Urinary bladder (tissue), 4 donors: ENCODE results near the gene SPAG9. TPM values are rescaled to one million over a fixed set of nuclear protein-coding genes. Genes with fewer than 3 reads are reported as not detected.
"Not testable (repeated sequence)": the region's sequence is repeated elsewhere in the genome, so short reads cannot be mapped to it uniquely, and the experiment has no call there.

ENCODE experiments used
- DNase-seq: peaks from one replicate; pipeline ENCODE4 v3.0.0-alpha.2; 2015; ENCODE audit errors: extremely low spot score
- H3K27ac ChIP-seq: one replicate; pipeline ENCODE4 v1.5.1; 2013; ENCODE audit warnings: low read depth, mild to moderate bottlenecking, moderate library complexity
- H3K36me3 ChIP-seq: one replicate; pipeline ENCODE4 v1.6.1; 2013; ENCODE audit warnings: mild to moderate bottlenecking, moderate library complexity; ENCODE audit not compliant: insufficient read depth
- H3K4me1 ChIP-seq: one replicate; pipeline ENCODE4 v1.6.1; 2013; ENCODE audit warnings: mild to moderate bottlenecking, moderate library complexity; ENCODE audit not compliant: insufficient read depth
- H3K4me3 ChIP-seq: one replicate; pipeline ENCODE4 v1.5.1; 2013; ENCODE audit warnings: low read depth, low read length
- WGBS: extraction: QIAGEN DNeasy Blood & Tissue Kit; methylation state at CpG from one replicate; pipeline ENCODE4 v1.1.7; 2013; 5-methylcytosine and 5-hydroxymethylcytosine counted together
- polyA plus RNA-seq: library from polyadenylated mRNA; stranded (reverse); fragments of 200-250 nt; gene quantifications from one replicate; pipeline ENCODE4 v1.2.3, GENCODE V29; 2013
- total RNA-seq: library from RNA; depleted of rRNA; stranded (reverse); fragments of >200 nt; gene quantifications from one replicate; pipeline ENCODE4 v1.2.3, GENCODE V29; 2014
- donor health status: healthy with polysubstance abuse.
- donor health status: healthy.

Gene SPAG9
- total and polyA plus RNA-seq, 2 donors, result 53.9 to 211 TPM

- H3K36me3 ChIP-seq, result no peaks in the 10 kb centered on the region
- H3K27ac ChIP-seq, result no peak overlapping the region
- DNase-seq, result no peak
- 50% methylated on average over 2 of the region's 2 CpGs for WGBS
- no peak overlapping the region for H3K4me3 ChIP-seq
- no peaks in the 10 kb centered on the region for H3K4me1 ChIP-seq
Observed at GRCh38 chr17:51087072-51087757, 33.5 kb downstream of the SPAG9 start.

GRCh38 chr17:51085150-51085805 lies 35.4 kb downstream of the SPAG9 start:
- 42% methylated on average over 6 of the region's 6 CpGs for WGBS
- Histone ChIP-seq H3K4me3 (no peak overlapping the region), H3K4me1 (no peaks in the 10 kb centered on the region), H3K36me3 (no peaks in the 10 kb centered on the region), H3K27ac (no peak overlapping the region)
- peak; percentile 2 for DNase-seq

DNA sequence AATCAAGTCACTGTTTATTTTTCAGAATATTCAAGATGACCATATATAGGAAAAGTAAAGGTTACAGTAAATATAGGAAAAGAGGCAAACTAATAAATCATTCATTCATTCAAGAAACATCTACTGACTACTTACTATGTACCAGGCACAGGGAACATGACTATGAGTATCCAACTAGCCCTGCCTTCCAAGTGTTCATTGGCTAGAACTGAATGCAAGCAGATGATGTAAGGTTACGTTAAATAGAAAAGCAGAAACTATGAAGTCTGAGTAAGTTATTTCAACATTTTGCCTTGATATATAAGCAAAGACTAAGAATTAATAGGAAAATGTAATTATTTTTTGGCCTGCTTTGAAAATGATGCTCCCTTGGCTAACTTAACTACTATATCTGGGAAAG lies 36.7 kb downstream of the SPAG9 start:
- H3K4me3 ChIP-seq, result no peak overlapping the region
- H3K27ac ChIP-seq, result no peak overlapping the region
- no peaks in the 10 kb centered on the region for H3K4me1 ChIP-seq
- 93% methylated on average over 1 of the region's 1 CpG for WGBS
- H3K36me3 ChIP-seq, result no peaks in the 10 kb centered on the region
- no peak for DNase-seq

DNA sequence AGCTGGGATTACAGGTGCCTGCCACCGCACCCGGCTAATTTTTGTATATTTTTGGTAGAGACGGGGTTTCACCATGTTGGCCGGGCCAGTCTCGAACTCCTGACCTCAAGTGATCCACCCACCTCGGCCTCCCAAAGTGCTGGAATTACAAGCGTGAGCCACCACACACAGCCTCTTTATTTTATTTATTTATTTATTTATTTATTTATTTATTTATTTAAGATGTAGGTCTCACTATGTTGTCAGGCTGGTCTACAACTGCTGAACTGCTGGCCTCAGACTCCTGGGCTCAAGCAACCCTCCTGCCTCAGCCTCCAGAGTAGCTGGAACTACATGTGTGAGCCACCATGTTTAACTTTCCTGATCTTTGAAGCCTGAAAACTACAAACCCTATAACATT lies 37.3 kb downstream of the SPAG9 start:
- WGBS, result 84% methylated on average over 7 of the region's 7 CpGs

DNA sequence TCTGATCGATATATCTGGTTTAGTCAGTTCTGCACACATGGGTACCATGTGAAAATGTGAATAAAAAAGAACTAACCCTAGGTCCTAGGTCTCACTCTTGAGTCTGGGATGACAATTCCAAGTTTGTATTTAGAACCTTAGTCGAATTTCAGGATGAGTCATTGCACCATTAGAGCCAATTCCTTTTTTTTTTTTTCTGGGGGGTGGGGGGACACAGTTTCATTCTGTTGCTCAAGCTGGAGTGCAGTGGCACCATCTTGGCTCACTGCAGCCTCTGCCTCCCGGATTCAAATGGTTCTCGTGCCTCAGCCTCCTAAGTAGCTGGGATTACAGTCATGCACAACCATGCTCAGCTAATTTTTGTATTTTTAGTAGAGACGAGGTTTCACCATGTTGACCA lies 41.6 kb downstream of the SPAG9 start:
- Histone ChIP-seq H3K4me3 (no peak overlapping the region), H3K36me3 (peaks cover 1% of the 10 kb centered on the region), H3K4me1 (no peaks in the 10 kb centered on the region), H3K27ac (no peak overlapping the region)
- 81% methylated on average over 5 of the region's 5 CpGs for WGBS
- no peak for DNase-seq

More for the DNA sequence above, 37.3 kb downstream of the SPAG9 start:
- not testable (repeated sequence) for DNase-seq, H3K36me3 ChIP-seq, H3K4me3 ChIP-seq, H3K4me1 ChIP-seq, H3K27ac ChIP-seq

DNA sequence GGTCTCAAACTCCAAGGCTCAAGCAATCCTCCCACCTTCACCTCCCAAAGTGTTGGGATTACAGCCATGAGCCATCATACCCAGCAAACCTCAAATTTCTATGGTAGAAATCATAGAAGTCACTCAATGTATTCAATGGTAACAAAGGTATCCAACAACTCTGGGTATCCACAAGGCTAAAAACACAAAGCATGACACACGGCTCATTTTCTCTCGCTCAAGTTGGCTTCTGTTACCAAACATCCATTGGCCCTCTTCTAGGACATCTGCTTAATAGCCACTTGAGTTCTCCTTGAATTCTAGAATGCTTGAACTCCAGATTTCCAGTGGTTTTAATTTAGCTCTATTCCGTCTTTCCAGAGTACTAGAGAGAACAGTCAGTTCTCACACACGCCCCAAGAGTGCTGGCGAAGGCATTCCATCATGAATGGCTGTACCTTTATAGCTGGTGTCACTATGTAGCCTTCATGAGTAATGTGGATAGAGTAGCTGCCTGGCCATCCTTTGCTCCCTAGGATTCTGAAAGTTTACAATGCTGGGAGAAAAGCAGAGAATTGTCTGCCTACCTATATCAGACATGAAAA lies 42.6 kb downstream of the SPAG9 start:
- Histone ChIP-seq H3K27ac (no peak overlapping the region), H3K4me3 (no peak overlapping the region), H3K4me1 (no peaks in the 10 kb centered on the region), H3K36me3 (peaks cover 1% of the 10 kb centered on the region)
- 96% methylated on average over 5 of the region's 5 CpGs for WGBS
- DNase-seq, result no peak

GRCh38 chr17:51076821-51077220 lies 43.8 kb downstream of the SPAG9 start:
- no peak overlapping the region for H3K4me3 ChIP-seq
- no peak for DNase-seq
- no peak overlapping the region for H3K27ac ChIP-seq
- 95% methylated on average over 3 of the region's 3 CpGs for WGBS
- peaks cover 1% of the 10 kb centered on the region for H3K36me3 ChIP-seq
- no peaks in the 10 kb centered on the region for H3K4me1 ChIP-seq

- H3K4me1 ChIP-seq, result no peaks in the 10 kb centered on the region
- no peak for DNase-seq
Observed at GRCh38 chr17:51071556-51071955, 49.1 kb downstream of the SPAG9 start.

DNA sequence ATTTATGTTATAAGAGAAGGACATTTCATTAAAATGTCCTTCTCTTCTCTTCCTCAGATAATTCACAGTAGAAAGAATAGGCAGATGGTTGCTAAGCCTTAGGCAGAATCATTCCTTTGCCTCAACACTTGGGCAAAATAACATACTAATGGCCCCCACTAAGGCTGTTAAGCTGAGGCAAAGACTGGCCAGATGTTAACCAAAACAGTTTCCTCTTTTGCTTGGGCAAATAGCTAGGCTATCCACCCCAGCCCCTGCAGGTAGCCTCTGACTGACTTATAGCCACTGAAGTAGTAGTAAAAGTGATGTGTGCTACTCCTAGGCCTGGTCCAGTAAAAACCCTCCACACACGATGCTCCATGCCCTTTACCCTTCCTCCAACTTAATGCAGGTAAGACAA lies 55.2 kb downstream of the SPAG9 start:
- 92% methylated on average over 1 of the region's 1 CpG for WGBS
- H3K4me3 ChIP-seq, result no peak overlapping the region

More at GRCh38 chr17:51071556-51071955, 49.1 kb downstream of the SPAG9 start:
- H3K27ac ChIP-seq, result no peak overlapping the region
- H3K4me3 ChIP-seq, result no peak overlapping the region
- H3K36me3 ChIP-seq, result no peaks in the 10 kb centered on the region

DNA sequence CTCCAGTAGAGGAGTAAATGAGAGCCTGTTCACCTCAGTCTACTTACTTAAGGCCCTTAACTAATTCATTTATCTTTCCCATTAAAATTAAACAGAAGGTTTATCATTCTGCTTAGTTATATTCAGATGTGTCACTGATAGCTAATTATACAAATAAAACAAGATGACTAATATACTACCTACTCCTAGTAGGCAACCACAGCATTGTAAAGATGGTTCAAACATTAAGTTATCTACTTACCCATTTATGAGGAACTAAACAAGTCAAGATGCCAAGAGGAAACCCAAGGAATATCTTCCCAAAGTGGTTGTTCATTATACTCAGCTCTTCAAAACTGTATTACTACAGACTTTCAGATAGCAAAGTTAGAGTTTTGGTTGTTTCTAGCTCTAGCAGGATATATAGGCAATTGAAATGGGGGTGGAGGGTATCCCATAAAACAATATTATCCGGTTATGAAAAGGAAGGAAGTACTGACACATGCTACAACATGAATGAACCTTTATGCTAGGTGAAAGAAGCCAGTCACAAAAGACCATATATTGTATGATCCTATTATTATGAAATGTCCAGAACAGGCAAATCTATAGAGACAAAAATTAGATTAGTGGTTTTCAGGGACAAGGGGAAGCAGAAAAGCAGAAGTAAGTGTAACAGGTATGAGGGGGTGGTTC lies 56.5 kb downstream of the SPAG9 start:
- Histone ChIP-seq H3K27ac (no peak overlapping the region), H3K4me3 (no peak overlapping the region), H3K4me1 (no peaks in the 10 kb centered on the region), H3K36me3 (no peaks in the 10 kb centered on the region)
- no peak for DNase-seq
- WGBS, result 70% methylated on average over 1 of the region's 1 CpG

More for the DNA sequence above, 55.2 kb downstream of the SPAG9 start:
- Histone ChIP-seq H3K27ac (no peak overlapping the region), H3K36me3 (no peaks in the 10 kb centered on the region), H3K4me1 (no peaks in the 10 kb centered on the region)
- DNase-seq, result no peak

DNA sequence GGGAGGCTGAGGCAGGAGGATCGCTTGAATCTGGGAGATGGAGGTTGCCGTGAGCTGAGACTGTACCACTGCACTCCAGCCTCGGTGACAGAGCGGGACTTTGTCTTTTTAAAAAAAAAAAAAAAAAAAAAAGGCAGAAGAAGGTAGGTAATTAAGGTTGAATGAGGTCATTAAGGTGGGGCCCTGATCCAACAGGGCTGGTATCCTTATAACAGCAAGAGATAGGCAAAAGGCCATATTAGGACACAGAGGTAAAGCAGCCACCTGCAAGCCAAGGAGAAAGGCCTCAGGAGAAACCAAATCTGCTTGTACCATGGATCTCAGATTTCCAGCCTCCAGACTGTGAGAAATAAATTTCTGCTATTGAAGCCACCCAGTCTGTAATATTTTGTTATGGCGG lies 60.3 kb downstream of the SPAG9 start:
- no peak overlapping the region for H3K27ac ChIP-seq
- no peaks in the 10 kb centered on the region for H3K36me3 ChIP-seq
- H3K4me1 ChIP-seq, result no peaks in the 10 kb centered on the region
- WGBS, result 87% methylated on average over 5 of the region's 5 CpGs
- H3K4me3 ChIP-seq, result no peak overlapping the region
- no peak for DNase-seq

DNA sequence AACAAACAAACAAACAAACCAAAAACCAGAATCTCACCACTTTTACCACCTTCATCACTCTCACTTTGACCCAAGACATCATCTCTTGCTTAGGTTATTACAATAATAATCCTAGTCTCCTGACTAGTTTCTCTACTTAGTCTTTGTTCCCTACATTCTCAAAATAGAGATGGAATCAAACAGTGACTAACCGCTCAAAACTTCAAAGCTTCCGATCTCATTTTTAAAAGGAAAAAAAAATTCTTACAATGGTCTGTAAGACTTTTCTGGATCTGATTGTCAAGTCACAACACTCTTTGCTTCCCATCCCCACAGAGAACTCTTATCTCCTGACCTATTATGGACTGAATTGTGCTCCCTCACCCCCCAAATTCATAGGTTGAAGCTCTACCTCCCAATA lies 60.9 kb downstream of the SPAG9 start:
- Histone ChIP-seq H3K27ac (no peak overlapping the region), H3K4me3 (no peak overlapping the region), H3K36me3 (no peaks in the 10 kb centered on the region), H3K4me1 (no peaks in the 10 kb centered on the region)
- DNase-seq, result no peak
- 72% methylated on average over 2 of the region's 2 CpGs for WGBS

GRCh38 chr17:51057534-51057933 lies 63.1 kb downstream of the SPAG9 start:
- DNase-seq, result no peak
- 70% methylated on average over 3 of the region's 3 CpGs for WGBS

More at GRCh38 chr17:51057534-51057933, 63.1 kb downstream of the SPAG9 start:
- Histone ChIP-seq H3K4me3 (no peak overlapping the region), H3K36me3 (no peaks in the 10 kb centered on the region), H3K4me1 (no peaks in the 10 kb centered on the region), H3K27ac (no peak overlapping the region)
